B cell (primary cell): ENCODE data around the gene CTSA. TPM values are rescaled to one million over a fixed set of nuclear protein-coding genes. Genes with fewer than 3 reads are reported as not detected.
"Not testable (repeated sequence)": the region's sequence is repeated elsewhere in the genome, so short reads cannot be mapped to it uniquely, and the experiment has no call there.

Experiments
- ATAC-seq: fragments of 200-7000 bp; cut with Tn5 transposase; one replicate; pipeline ENCODE4 v1.10.0; 2021; ENCODE audit warnings: low read depth, mild to moderate bottlenecking, moderate number of reproducible peaks, moderate library complexity
- CTCF ChIA-PET: fragments of 350-600 bp; sonication (Branson Sonifier 250); formaldehyde crosslinking; loops from one replicate; lab custom pipeline; 2021; ENCODE audit warnings: antibody characterized with exemption, inconsistent platforms; lab: Charles Lee
- POLR2A ChIA-PET: fragments of 350-600 bp; sonication (Branson Sonifier 250); formaldehyde crosslinking; loops from one replicate; lab custom pipeline; 2021; ENCODE audit warnings: antibody characterized with exemption; lab: Charles Lee
- DNase-seq: peaks from one replicate; pipeline ENCODE4 v3.0.0; 2013
- H2AFZ ChIP-seq: 2 replicates; pipeline ENCODE4 v1.6.1; 2012; ENCODE audit warnings: mild to moderate bottlenecking, low read depth, low read length; ENCODE audit not compliant: insufficient read depth, poor library complexity, severe bottlenecking
- H3K27ac ChIP-seq, 2 donors: 1 replicate in 1 of 2; 2 replicates in 1 of 2; pipeline ENCODE4 v1.5.1; 2012 to 2013; ENCODE audit warnings: low read length in 2 of 2, mild to moderate bottlenecking in 2 of 2, moderate library complexity in 1 of 2
- H3K27me3 ChIP-seq, 4 experiments: fragments of 200-600 bp in 1 of 4; sonication (generic) in 1 of 4; replicated peaks in 1 of 4; 1 replicate in 2 of 4; 2 replicates in 2 of 4; pipeline versions ENCODE4 v1.6.1 to v1.7.0; 2013 to 2016; ENCODE audit warnings: low read length in 3 of 4, mild to moderate bottlenecking in 2 of 4, mixed read lengths in 1 of 4, moderate library complexity in 1 of 4; ENCODE audit not compliant: insufficient read depth in 4 of 4, control insufficient read depth in 3 of 4; ENCODE audit errors: control extremely low read depth in 1 of 4
- H3K36me3 ChIP-seq, 2 experiments: replicated peaks in 1 of 2; 1 replicate in 1 of 2; 2 replicates in 1 of 2; pipeline versions ENCODE4 v1.6.1 to v1.7.1; 2013; ENCODE audit warnings: low read length in 1 of 2; ENCODE audit not compliant: insufficient read depth in 2 of 2, control insufficient read depth in 1 of 2; ENCODE audit errors: control extremely low read depth in 1 of 2, extremely low read depth in 1 of 2
- H3K4me1 ChIP-seq, 2 donors: fragments of 200-600 bp in 1 of 2; sonication (generic) in 1 of 2; 1 replicate in 1 of 2; 2 replicates in 1 of 2; pipeline versions ENCODE4 v1.5.1 to v1.6.1; 2013 to 2017; ENCODE audit warnings: low read length in 2 of 2; ENCODE audit not compliant: control insufficient read depth in 2 of 2, insufficient read depth in 2 of 2
- H3K4me2 ChIP-seq: replicated peaks from 2 replicates; pipeline ENCODE3; 2012; ENCODE audit warnings: mild to moderate bottlenecking, low read depth, low read length; ENCODE audit not compliant: poor library complexity, severe bottlenecking
- H3K4me3 ChIP-seq, 5 experiments: fragments of 200-600 bp in 1 of 5; sonication (generic) in 1 of 5; 1 replicate in 3 of 5; 2 replicates in 2 of 5; pipeline versions ENCODE4 v1.5.1 to v1.7.0; 2011 to 2016; ENCODE audit warnings: low read length in 4 of 5, mild to moderate bottlenecking in 4 of 5, low read depth in 2 of 5, control low read depth in 1 of 5, moderate library complexity in 1 of 5; ENCODE audit not compliant: insufficient read depth in 1 of 5; ENCODE audit errors: control extremely low read depth in 1 of 5, extremely low read depth in 1 of 5
- H3K79me2 ChIP-seq: fragments of 200-600 bp; sonication (generic); one replicate; pipeline ENCODE4 v1.6.0; 2016; ENCODE audit warnings: low read length; ENCODE audit not compliant: control insufficient read depth, insufficient read depth
- H3K9ac ChIP-seq: fragments of 200-600 bp; sonication (generic); 2 replicates; pipeline ENCODE4 v1.6.1; 2017; ENCODE audit warnings: mild to moderate bottlenecking, low read length, moderate library complexity
- H3K9me3 ChIP-seq, 3 donors: one replicate each; pipeline versions ENCODE4 v1.6.1 to v1.7.1; 2013; ENCODE audit warnings: low read length in 2 of 3; ENCODE audit not compliant: control insufficient read depth in 2 of 3, insufficient read depth in 1 of 3; ENCODE audit errors: control extremely low read depth in 1 of 3
- H4K20me1 ChIP-seq: 2 replicates; pipeline ENCODE4 v1.6.0; 2012; ENCODE audit warnings: mild to moderate bottlenecking, low read length; ENCODE audit not compliant: insufficient read depth, control insufficient read depth, poor library complexity, severe bottlenecking
- H3K27ac Mint-ChIP-seq: one replicate; pipeline ENCODE4 v1.8.0; 2021; ENCODE audit warnings: mixed read lengths
- H3K27me3 Mint-ChIP-seq: one replicate; pipeline ENCODE4 v1.8.0; 2021; ENCODE audit warnings: mixed read lengths
- H3K4me1 Mint-ChIP-seq: one replicate; pipeline ENCODE4 v1.8.0; 2021; ENCODE audit warnings: mixed read lengths
- H3K4me3 Mint-ChIP-seq: one replicate; pipeline ENCODE4 v1.8.0; 2021; ENCODE audit warnings: mixed read lengths
- H3K9me3 Mint-ChIP-seq: one replicate; pipeline ENCODE4 v1.8.0; 2022; ENCODE audit warnings: mixed read lengths; ENCODE audit not compliant: insufficient read depth
- EZH2 ChIP-seq: IDR thresholded peaks from 2 replicates; pipeline ENCODE4 v1.6.1; 2012; ENCODE audit warnings: borderline replicate concordance, low read depth, mild to moderate bottlenecking, moderate library complexity, low read length; ENCODE audit not compliant: insufficient read depth, poor library complexity, severe bottlenecking
- WGBS: methylation state at CpG from one replicate; pipeline ENCODE4 v1.1.5; 2013; ENCODE audit warnings: missing lambda C conversion rate; ENCODE audit not compliant: insufficient coverage; 5-methylcytosine and 5-hydroxymethylcytosine counted together
- intact Hi-C: fragments of 100-400 bp; cut with micrococcal nuclease; formaldehyde crosslinking; loops from one replicate; pipeline ENCODE4 v1.10.0; 2022
- polyA plus RNA-seq: library from polyadenylated mRNA; depleted of rRNA; stranded (reverse); fragments of >200 nt; gene quantifications from 2 replicates; pipeline ENCODE4 v1.2.3, GENCODE V29; 2012
- total RNA-seq, 2 donors: library from RNA; stranded (reverse); fragments of 120-200 nt in 1 of 2; gene quantifications; 1 replicate in 1 of 2; 2 replicates in 1 of 2; pipeline versions ENCODE4 v1.2.3 to v1.2.4, GENCODE V29; 2013 to 2022
- TF ChIP-seq, protein P1 (sequence below): fragments of 200-600 bp; IDR thresholded peaks from one replicate; pipeline ENCODE4 v1.8.0; 2022; ENCODE audit warnings: antibody characterized with exemption, mild to moderate bottlenecking

Gene CTSA
- total and polyA plus RNA-seq, 2 donors (not counting 1 experiment from before 2014, with no cell fraction given): 100 to 107 TPM

DNA sequence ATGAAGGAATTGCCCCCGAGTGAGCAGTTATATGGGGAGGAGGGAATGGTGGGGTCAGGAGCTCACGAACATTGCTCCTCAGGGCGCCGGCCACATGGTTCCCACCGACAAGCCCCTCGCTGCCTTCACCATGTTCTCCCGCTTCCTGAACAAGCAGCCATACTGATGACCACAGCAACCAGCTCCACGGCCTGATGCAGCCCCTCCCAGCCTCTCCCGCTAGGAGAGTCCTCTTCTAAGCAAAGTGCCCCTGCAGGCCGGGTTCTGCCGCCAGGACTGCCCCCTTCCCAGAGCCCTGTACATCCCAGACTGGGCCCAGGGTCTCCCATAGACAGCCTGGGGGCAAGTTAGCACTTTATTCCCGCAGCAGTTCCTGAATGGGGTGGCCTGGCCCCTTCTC, 7.2 kb downstream of the CTSA start:
- DNase-seq: no peak
- Mint-ChIP-seq H3K4me1 (peaks cover 11% of the 10 kb centered on the region), H3K27ac (no peak overlapping the region), H3K4me3 (no peak overlapping the region), H3K27me3 (no peaks in the 10 kb centered on the region), H3K9me3 (no peaks in the 10 kb centered on the region)
- ATAC-seq: no peak
- Histone ChIP-seq H3K4me1 (peaks cover 0 to 7% of the 10 kb centered on the region in 2 donors), H2AFZ (no peak overlapping the region), H3K27ac (no peak overlapping the region), H3K9ac (no peak overlapping the region), H3K36me3 (peaks cover 0 to 26% of the 10 kb centered on the region in 2 experiments), H3K9me3 (no peaks in the 10 kb centered on the region), H4K20me1 (no peaks in the 10 kb centered on the region), H3K27me3 (no peaks in the 10 kb centered on the region), H3K79me2 (no peaks in the 10 kb centered on the region), H3K4me2 (no peak overlapping the region), H3K4me3 (no peak overlapping the region)
- ChIA-PET CTCF (interaction anchor here (1.6 kb wide), 1 partner anchor 18 kb away, joined by 3 read pairs; no protein-coding TSS in a partner anchor), POLR2A (interaction anchor here (0.6 kb wide), 1 partner anchor 29 kb away, joined by 6 read pairs; no protein-coding TSS in a partner anchor)
- intact Hi-C loops: no loop called here
- WGBS: 94% methylated on average over 6 of the region's 12 CpGs
- TF ChIP-seq, protein P1, sequence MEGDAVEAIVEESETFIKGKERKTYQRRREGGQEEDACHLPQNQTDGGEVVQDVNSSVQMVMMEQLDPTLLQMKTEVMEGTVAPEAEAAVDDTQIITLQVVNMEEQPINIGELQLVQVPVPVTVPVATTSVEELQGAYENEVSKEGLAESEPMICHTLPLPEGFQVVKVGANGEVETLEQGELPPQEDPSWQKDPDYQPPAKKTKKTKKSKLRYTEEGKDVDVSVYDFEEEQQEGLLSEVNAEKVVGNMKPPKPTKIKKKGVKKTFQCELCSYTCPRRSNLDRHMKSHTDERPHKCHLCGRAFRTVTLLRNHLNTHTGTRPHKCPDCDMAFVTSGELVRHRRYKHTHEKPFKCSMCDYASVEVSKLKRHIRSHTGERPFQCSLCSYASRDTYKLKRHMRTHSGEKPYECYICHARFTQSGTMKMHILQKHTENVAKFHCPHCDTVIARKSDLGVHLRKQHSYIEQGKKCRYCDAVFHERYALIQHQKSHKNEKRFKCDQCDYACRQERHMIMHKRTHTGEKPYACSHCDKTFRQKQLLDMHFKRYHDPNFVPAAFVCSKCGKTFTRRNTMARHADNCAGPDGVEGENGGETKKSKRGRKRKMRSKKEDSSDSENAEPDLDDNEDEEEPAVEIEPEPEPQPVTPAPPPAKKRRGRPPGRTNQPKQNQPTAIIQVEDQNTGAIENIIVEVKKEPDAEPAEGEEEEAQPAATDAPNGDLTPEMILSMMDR: no peak
- TF ChIP-seq EZH2: no peak

DNA sequence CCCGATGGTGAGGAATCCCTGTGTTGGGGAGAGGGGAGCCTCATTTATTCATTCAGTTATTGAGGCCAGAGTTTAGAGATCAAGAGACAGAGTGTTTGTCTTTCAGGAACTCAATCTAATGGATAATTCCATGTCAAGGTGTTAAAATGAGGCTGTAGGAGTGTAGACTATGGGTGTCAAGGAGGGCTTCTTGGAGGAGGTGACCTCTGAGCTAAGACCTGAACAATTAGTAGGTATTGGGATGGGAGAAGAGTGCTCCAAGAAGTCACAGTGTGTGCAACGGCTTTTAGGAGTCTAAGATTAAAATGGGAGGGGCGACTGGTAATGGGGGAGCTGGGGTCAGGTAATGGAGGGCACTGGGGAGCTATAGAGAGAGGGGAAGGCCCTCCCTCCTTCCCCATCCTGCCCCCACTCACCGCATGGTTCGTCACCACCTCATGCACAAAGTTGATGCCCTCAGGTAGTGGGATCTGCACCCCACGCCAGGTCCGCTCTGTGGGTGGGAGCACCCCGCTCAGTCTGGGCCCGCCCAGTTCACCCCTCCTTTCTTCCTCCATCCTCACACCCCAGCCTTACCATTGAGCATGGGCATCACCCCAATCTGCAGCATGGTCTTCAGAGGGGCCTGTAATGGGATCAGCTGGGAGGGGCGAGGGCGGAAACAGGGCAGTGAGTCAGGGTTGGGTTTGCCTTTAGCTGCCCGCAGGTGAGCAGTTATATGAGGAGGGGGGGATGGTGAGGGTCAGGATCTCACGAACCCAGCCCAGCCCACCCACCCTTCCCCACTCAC, 8.1 kb downstream of the CTSA start:
- H3K4me2 ChIP-seq: no peak overlapping the region
- intact Hi-C loops: no loop called here
- H3K79me2 ChIP-seq: no peaks in the 10 kb centered on the region
- Mint-ChIP-seq H3K27me3 (no peaks in the 10 kb centered on the region), H3K27ac (no peak overlapping the region), H3K4me3 (no peak overlapping the region), H3K9me3 (no peaks in the 10 kb centered on the region), H3K4me1 (peaks cover 9% of the 10 kb centered on the region)
- H3K4me1 ChIP-seq: peaks cover 0 to 7% of the 10 kb centered on the region in 2 donors
- CTCF ChIA-PET: interaction anchor here (1.6 kb wide), 1 partner anchor 17 kb away, joined by 3 read pairs; no protein-coding TSS in a partner anchor
- WGBS: 98% methylated on average over 6 of the region's 13 CpGs
- H3K9me3 ChIP-seq: no peaks in the 10 kb centered on the region
- H3K9ac ChIP-seq: no peak overlapping the region
- no peak overlapping the region for H2AFZ ChIP-seq
- no peak for DNase-seq
- H3K27ac ChIP-seq: no peak overlapping the region
- no peaks in the 10 kb centered on the region for H3K27me3 ChIP-seq
- no peak for ATAC-seq
- POLR2A ChIA-PET: interaction anchor here (1.0 kb wide), 1 partner anchor 11 kb away, joined by 3 read pairs; no protein-coding TSS in a partner anchor
- no peak for TF ChIP-seq EZH2
- TF ChIP-seq, protein P1: no peak
- no peak overlapping the region for H3K4me3 ChIP-seq
- no peaks in the 10 kb centered on the region for H4K20me1 ChIP-seq
- peaks cover 0 to 21% of the 10 kb centered on the region in 2 experiments for H3K36me3 ChIP-seq

GRCh38 chr20:45901332-45901731, 10.2 kb downstream of the CTSA start:
- H3K4me3 Mint-ChIP-seq, H3K27me3 Mint-ChIP-seq, intact Hi-C loops, DNase-seq, H3K27me3 ChIP-seq, H3K27ac Mint-ChIP-seq, H3K9me3 Mint-ChIP-seq, POLR2A ChIA-PET, H3K9me3 ChIP-seq, H3K4me3 ChIP-seq, H3K4me2 ChIP-seq, H4K20me1 ChIP-seq, H3K27ac ChIP-seq, H3K79me2 ChIP-seq, H2AFZ ChIP-seq, H3K4me1 ChIP-seq, ATAC-seq, H3K4me1 Mint-ChIP-seq, H3K9ac ChIP-seq: not testable (repeated sequence)
- CTCF ChIA-PET: interaction anchor here (1.4 kb wide), 1 partner anchor 69 kb away, joined by 4 read pairs; no protein-coding TSS in a partner anchor
- H3K36me3 ChIP-seq: peaks cover 0 to 15% of the 10 kb centered on the region in 2 experiments
- 90% methylated on average over 5 of the region's 6 CpGs for WGBS
